H1 (cell line): Measurements from ENCODE around the gene PPM1L. TPM values are rescaled to one million over a fixed set of nuclear protein-coding genes. Genes with fewer than 3 reads are reported as not detected.

ENCODE experiments used
- CTCF ChIA-PET: fragments of 300-600 bp; sonication (Branson Sonifier 250); formaldehyde crosslinking; loops from one replicate; lab custom pipeline; 2021; ENCODE audit not compliant: partially characterized antibody; lab: Charles Lee
- POLR2A ChIA-PET: fragments of 300-600 bp; sonication (Branson Sonifier 250); formaldehyde crosslinking; loops from one replicate; lab custom pipeline; 2021; ENCODE audit warnings: inconsistent platforms; ENCODE audit not compliant: partially characterized antibody; lab: Charles Lee
- DNase-seq, 2 experiments: peaks; one replicate each; pipeline versions ENCODE4 v3.0.0 to v3.0.0-alpha.2; 2010 to 2022; ENCODE audit warnings: low spot score in 2 of 2, low read depth in 1 of 2, mixed read lengths in 1 of 2
- FAIRE-seq: peaks from 2 replicates; lab custom pipeline; 2011; peaks lifted over from hg19 to GRCh38; lab: Jason Lieb, UNC
- H2AFZ ChIP-seq: 2 replicates; pipeline ENCODE4 v1.8.1; 2012; ENCODE audit warnings: low read length, inconsistent platforms
- H2AK5ac ChIP-seq: 2 replicates; pipeline ENCODE4 v1.6.1; 2013; ENCODE audit warnings: low read depth, low read length
- H2BK120ac ChIP-seq: replicated peaks from 2 replicates; pipeline ENCODE3; 2013; ENCODE audit warnings: low read depth, low read length, inconsistent platforms
- H2BK12ac ChIP-seq: 2 replicates; pipeline ENCODE4 v1.6.1; 2013; ENCODE audit warnings: low read depth, low read length
- H2BK15ac ChIP-seq: 2 replicates; pipeline ENCODE4 v1.6.1; 2013; ENCODE audit warnings: low read length
- H2BK20ac ChIP-seq: 2 replicates; pipeline ENCODE4 v1.6.1; 2013; ENCODE audit warnings: low read length
- H2BK5ac ChIP-seq: 2 replicates; pipeline ENCODE4 v1.6.1; 2013; ENCODE audit warnings: low read depth, low read length
- H3K14ac ChIP-seq: 2 replicates; pipeline ENCODE4 v1.6.1; 2013; ENCODE audit warnings: inconsistent platforms; ENCODE audit not compliant: insufficient read length
- H3K18ac ChIP-seq: 2 replicates; pipeline ENCODE4 v1.6.1; 2013; ENCODE audit warnings: low read length; ENCODE audit errors: extremely low read depth
- H3K23ac ChIP-seq: 2 replicates; pipeline ENCODE4 v1.6.1; 2013; ENCODE audit warnings: inconsistent platforms; ENCODE audit not compliant: insufficient read length
- H3K23me2 ChIP-seq: 2 replicates; pipeline ENCODE4 v1.6.1; 2013; ENCODE audit warnings: low read depth, low read length
- H3K27ac ChIP-seq: 2 replicates; pipeline ENCODE4 v1.6.1; 2011; ENCODE audit warnings: low read depth, low read length, inconsistent platforms
- H3K27me3 ChIP-seq, 4 experiments: replicated peaks in 1 of 4; 1 replicate in 1 of 4; 2 replicates in 3 of 4; pipeline versions ENCODE4 v1.6.1 to v1.8.1; 2011 to 2013; ENCODE audit warnings: low read length in 3 of 4, mild to moderate bottlenecking in 3 of 4, inconsistent platforms in 2 of 4, mixed read lengths in 2 of 4, moderate library complexity in 1 of 4; ENCODE audit not compliant: control insufficient read depth in 3 of 4, insufficient read depth in 3 of 4; ENCODE audit errors: extremely low read depth in 1 of 4
- H3K36me3 ChIP-seq, 4 experiments: 2 replicates each; pipeline versions ENCODE4 v1.6.1 to v1.8.1; 2011 to 2013; ENCODE audit warnings: mild to moderate bottlenecking in 4 of 4, low read length in 3 of 4, moderate library complexity in 2 of 4, control low read depth in 1 of 4, inconsistent platforms in 1 of 4; ENCODE audit not compliant: insufficient read depth in 4 of 4, control insufficient read depth in 2 of 4
- H3K4ac ChIP-seq: replicated peaks from 2 replicates; pipeline ENCODE3; 2013; ENCODE audit warnings: low read length, low read depth, mixed read lengths, inconsistent platforms; ENCODE audit not compliant: insufficient read length
- H3K4me1 ChIP-seq, 4 experiments: replicated peaks in 1 of 4; 1 replicate in 1 of 4; 2 replicates in 3 of 4; pipeline versions ENCODE4 v1.6.1 to v1.8.1; 2011 to 2013; ENCODE audit warnings: low read length in 3 of 4, inconsistent platforms in 2 of 4, mixed read lengths in 1 of 4; ENCODE audit not compliant: insufficient read depth in 4 of 4, control insufficient read depth in 3 of 4
- H3K4me2 ChIP-seq, 2 experiments: 2 replicates each; pipeline versions ENCODE4 v1.6.1 to v1.8.1; 2011 to 2013; ENCODE audit warnings: low read depth in 2 of 2, low read length in 2 of 2, control low read depth in 1 of 2, inconsistent platforms in 1 of 2, mild to moderate bottlenecking in 1 of 2; ENCODE audit not compliant: insufficient read depth in 1 of 2
- H3K4me3 ChIP-seq, 4 experiments: fragments of 200-600, 300-600 bp in 1 of 4; sonication (generic), shearing (Covaris generic), sonication (Bioruptor Twin) in 1 of 4; 2 replicates each; pipeline versions ENCODE4 v1.5.1 to v1.8.1; 2011 to 2016; ENCODE audit warnings: low read length in 4 of 4, low read depth in 3 of 4, control low read depth in 2 of 4, inconsistent platforms in 2 of 4, mild to moderate bottlenecking in 2 of 4, mixed read lengths in 1 of 4, moderate library complexity in 1 of 4; ENCODE audit not compliant: insufficient read depth in 2 of 4; ENCODE audit errors: extremely low read depth in 1 of 4
- H3K56ac ChIP-seq: replicated peaks from 2 replicates; pipeline ENCODE3; 2013; ENCODE audit warnings: low read depth, mild to moderate bottlenecking, mixed read lengths, low read length, inconsistent platforms; ENCODE audit not compliant: insufficient read length
- H3K79me1 ChIP-seq: 2 replicates; pipeline ENCODE4 v1.6.1; 2013; ENCODE audit warnings: low read depth, low read length, control low read depth
- H3K79me2 ChIP-seq, 2 experiments: 2 replicates each; pipeline versions ENCODE4 v1.6.1 to v1.8.1; 2012 to 2013; ENCODE audit warnings: low read length in 2 of 2, mild to moderate bottlenecking in 2 of 2, inconsistent platforms in 1 of 2; ENCODE audit not compliant: insufficient read depth in 2 of 2, control insufficient read depth in 1 of 2
- H3K9ac ChIP-seq, 4 experiments: replicated peaks in 1 of 4; 1 replicate in 1 of 4; 2 replicates in 3 of 4; pipeline versions ENCODE4 v1.6.1 to v1.8.1; 2011 to 2013; ENCODE audit warnings: low read depth in 3 of 4, low read length in 3 of 4, control low read depth in 2 of 4, mild to moderate bottlenecking in 2 of 4, moderate library complexity in 2 of 4, inconsistent platforms in 1 of 4; ENCODE audit errors: extremely low read depth in 1 of 4
- H3K9me3 ChIP-seq, 2 experiments: 2 replicates each; pipeline versions ENCODE4 v1.6.1 to v1.8.1; 2012 to 2013; ENCODE audit warnings: mild to moderate bottlenecking in 2 of 2, moderate library complexity in 2 of 2, control low read depth in 1 of 2, inconsistent platforms in 1 of 2, low read depth in 1 of 2, low read length in 1 of 2, mixed read lengths in 1 of 2; ENCODE audit not compliant: insufficient read depth in 2 of 2
- H4K20me1 ChIP-seq, 2 experiments: replicated peaks in 1 of 2; 2 replicates each; pipeline versions ENCODE3 to v1.8.1; 2011 to 2013; ENCODE audit warnings: inconsistent platforms in 2 of 2, low read length in 2 of 2, mild to moderate bottlenecking in 1 of 2; ENCODE audit not compliant: insufficient read depth in 2 of 2, control insufficient read depth in 1 of 2
- H4K5ac ChIP-seq: 2 replicates; pipeline ENCODE4 v1.6.1; 2013; ENCODE audit warnings: low read length, low read depth, mixed read lengths, inconsistent platforms; ENCODE audit not compliant: insufficient read length
- H4K8ac ChIP-seq: 2 replicates; pipeline ENCODE4 v1.8.0; 2013; ENCODE audit warnings: mild to moderate bottlenecking, moderate library complexity, low read length, inconsistent platforms; ENCODE audit not compliant: insufficient read depth; ENCODE audit errors: extremely low read depth
- H4K91ac ChIP-seq: replicated peaks from 2 replicates; pipeline ENCODE3; 2013; ENCODE audit warnings: low read length, mixed read lengths, inconsistent platforms; ENCODE audit not compliant: insufficient read length
- GTF2F1 ChIP-seq: IDR thresholded peaks from 2 replicates; pipeline ENCODE4 v1.6.1; 2012; ENCODE audit warnings: low read depth, low read length, improper control_type of control experiment, borderline replicate concordance
- RAD21 ChIP-seq, 2 experiments: IDR thresholded peaks in 1 of 2; conservative IDR thresholded peaks in 1 of 2; 2 replicates each; pipeline ENCODE4 v1.6.1; 2011; ENCODE audit warnings: low read depth in 2 of 2, low read length in 2 of 2, improper control_type of control experiment in 1 of 2, inconsistent platforms in 1 of 2, mild to moderate bottlenecking in 1 of 2, moderate library complexity in 1 of 2
- SRF ChIP-seq: IDR thresholded peaks from 2 replicates; pipeline ENCODE4 v1.6.1; 2011; ENCODE audit warnings: mild to moderate bottlenecking, low read depth, low read length, moderate library complexity
- TCF12 ChIP-seq: IDR thresholded peaks from 2 replicates; pipeline ENCODE4 v1.6.1; 2011; ENCODE audit warnings: low read depth, mild to moderate bottlenecking, low read length
- WGBS, 2 experiments: shearing (Covaris generic) in 1 of 2; methylation state at CpG; one replicate each; pipeline versions ENCODE4 v1.1.6 to v1.1.7; 2013 to 2015; ENCODE audit warnings: low lambda C conversion rate in 2 of 2, mixed read lengths in 2 of 2, inconsistent platforms in 1 of 2, low coverage in 1 of 2, missing lambda C conversion rate in 1 of 2; ENCODE audit not compliant: insufficient replicate concordance in 2 of 2, insufficient coverage in 1 of 2, insufficient read length in 1 of 2; ENCODE audit errors: extremely low coverage in 1 of 2, missing lambda C conversion rate in 1 of 2; 5-methylcytosine and 5-hydroxymethylcytosine counted together
- polyA plus RNA-seq, 7 experiments: library from polyadenylated mRNA; depleted of rRNA in 3 of 7; stranded (reverse) in 5 of 7; unstranded in 2 of 7; fragments of >200 nt in 5 of 7; fragments of 200-250 nt in 2 of 7; gene quantifications; 1 replicate in 5 of 7; 2 replicates in 1 of 7; 4 replicates in 1 of 7; pipeline versions ENCODE4 v1.2.1 to v1.2.3, GENCODE V29; 2011 to 2013; ENCODE audit warnings: missing spikeins in 2 of 7, mixed read lengths in 2 of 7
- total RNA-seq: library from RNA; stranded (reverse); fragmentation: NEBNext Ultra II Directional; extraction: Animal tissue kit (Norgen Biotek cat#: 25700); gene quantifications from 2 replicates; pipeline ENCODE4 v1.2.1, GENCODE V29; 2021
- TF ChIP-seq, protein P1 (sequence below): IDR thresholded peaks from 2 replicates; pipeline ENCODE4 v1.6.1; 2012; ENCODE audit warnings: inconsistent platforms
- TF ChIP-seq, protein P2 (sequence below), 3 experiments: IDR thresholded peaks; 1 replicate in 2 of 3; 2 replicates in 1 of 3; pipeline versions ENCODE4 v1.5.1 to v1.6.1; 2011; ENCODE audit warnings: low read length in 3 of 3, mild to moderate bottlenecking in 3 of 3, inconsistent platforms in 2 of 3, low read depth in 1 of 3, moderate library complexity in 1 of 3; ENCODE audit not compliant: insufficient read depth in 1 of 3; ENCODE audit errors: control extremely low read depth in 1 of 3

PPM1L gene
- total and polyA plus RNA-seq, 2 of the 8 experiments (the other 6 are each of a cell fraction or from before 2014, with no cell fraction given) = 2.8 to 18.1 TPM

DNA sequence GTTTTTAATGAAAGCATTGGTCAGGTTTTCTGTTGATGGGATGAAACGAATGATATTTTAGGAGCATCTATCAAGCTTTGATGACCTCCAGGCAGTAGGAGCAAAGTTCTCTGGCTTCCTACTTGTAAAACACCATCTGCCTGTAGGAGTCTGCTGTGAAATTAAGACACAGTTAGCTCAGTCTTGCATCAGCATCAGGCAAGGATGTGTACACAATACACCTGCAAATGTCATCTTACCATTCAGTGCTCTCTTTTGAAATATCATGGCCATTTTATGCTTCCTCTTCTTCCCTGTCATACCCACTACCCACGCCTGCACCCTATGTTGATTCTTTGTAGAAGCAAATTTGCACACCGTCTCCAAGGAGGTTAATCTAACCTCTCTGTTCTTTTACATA, 310.9 kb downstream of the PPM1L start:
- Histone ChIP-seq H2BK20ac (no peak overlapping the region), H3K79me1 (no peaks in the 10 kb centered on the region), H2BK120ac (no peak overlapping the region), H3K4me2 (no peak overlapping the region), H3K9me3 (no peaks in the 10 kb centered on the region), H3K79me2 (no peaks in the 10 kb centered on the region), H3K23ac (no peak overlapping the region), H3K27ac (no peak overlapping the region), H3K4me3 (no peak overlapping the region), H4K5ac (no peak overlapping the region), H4K91ac (no peak overlapping the region), H3K27me3 (no peaks in the 10 kb centered on the region), H4K20me1 (no peaks in the 10 kb centered on the region), H4K8ac (no peak overlapping the region), H3K9ac (no peak overlapping the region), H3K23me2 (no peaks in the 10 kb centered on the region), H3K18ac (no peak overlapping the region), H3K36me3 (no peaks in the 10 kb centered on the region; a peak in 1 of 8 replicates), H2BK5ac (no peak overlapping the region), H3K14ac (no peak overlapping the region), H3K4me1 (peaks cover 0 to 4% (median 0%) of the 10 kb centered on the region in 4 experiments; a peak in 1 of 7 replicates), H2AK5ac (no peak overlapping the region), H2BK15ac (no peak overlapping the region), H2BK12ac (no peak overlapping the region), H2AFZ (no peak overlapping the region)
- POLR2A ChIA-PET = interaction anchor here (1.1 kb wide), 1 partner anchor 154 kb away, joined by 3 read pairs; the partner anchor contains the start of gene NMD3
- no peak for DNase-seq
- FAIRE-seq = no peak
- CTCF ChIA-PET = interaction anchor here (0.8 to 1.2 kb wide), 2 partner anchors 16 to 31 kb away, joined by 3 to 4 read pairs; no protein-coding TSS in a partner anchor
- WGBS, 2 experiments = 79% methylated on average over 3 of the region's 3 CpGs; no CpG with 5 or more reads in 1 of the 2 experiments
- TF ChIP-seq SRF (no peak), TCF12 (no peak), GTF2F1 (no peak), RAD21 (IDR thresholded peaks at IDR 0.05 in 1 of 2, conservative IDR thresholded peaks at IDR 0.05 in 1 of 2; ENCODE audit: low read depth in 2 of 2, low read length in 2 of 2) (no peak)
- TF ChIP-seq, protein P1, sequence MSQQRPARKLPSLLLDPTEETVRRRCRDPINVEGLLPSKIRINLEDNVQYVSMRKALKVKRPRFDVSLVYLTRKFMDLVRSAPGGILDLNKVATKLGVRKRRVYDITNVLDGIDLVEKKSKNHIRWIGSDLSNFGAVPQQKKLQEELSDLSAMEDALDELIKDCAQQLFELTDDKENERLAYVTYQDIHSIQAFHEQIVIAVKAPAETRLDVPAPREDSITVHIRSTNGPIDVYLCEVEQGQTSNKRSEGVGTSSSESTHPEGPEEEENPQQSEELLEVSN = no peak
- TF ChIP-seq, protein P2, sequence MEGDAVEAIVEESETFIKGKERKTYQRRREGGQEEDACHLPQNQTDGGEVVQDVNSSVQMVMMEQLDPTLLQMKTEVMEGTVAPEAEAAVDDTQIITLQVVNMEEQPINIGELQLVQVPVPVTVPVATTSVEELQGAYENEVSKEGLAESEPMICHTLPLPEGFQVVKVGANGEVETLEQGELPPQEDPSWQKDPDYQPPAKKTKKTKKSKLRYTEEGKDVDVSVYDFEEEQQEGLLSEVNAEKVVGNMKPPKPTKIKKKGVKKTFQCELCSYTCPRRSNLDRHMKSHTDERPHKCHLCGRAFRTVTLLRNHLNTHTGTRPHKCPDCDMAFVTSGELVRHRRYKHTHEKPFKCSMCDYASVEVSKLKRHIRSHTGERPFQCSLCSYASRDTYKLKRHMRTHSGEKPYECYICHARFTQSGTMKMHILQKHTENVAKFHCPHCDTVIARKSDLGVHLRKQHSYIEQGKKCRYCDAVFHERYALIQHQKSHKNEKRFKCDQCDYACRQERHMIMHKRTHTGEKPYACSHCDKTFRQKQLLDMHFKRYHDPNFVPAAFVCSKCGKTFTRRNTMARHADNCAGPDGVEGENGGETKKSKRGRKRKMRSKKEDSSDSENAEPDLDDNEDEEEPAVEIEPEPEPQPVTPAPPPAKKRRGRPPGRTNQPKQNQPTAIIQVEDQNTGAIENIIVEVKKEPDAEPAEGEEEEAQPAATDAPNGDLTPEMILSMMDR (IDR thresholded peaks at IDR 0.05; ENCODE audit: control extremely low read depth in 1 of 3, insufficient read depth in 1 of 3, low read depth in 1 of 3, low read length in 3 of 3) = no peak
- TF ChIP-seq, all 59 proteins: peak for 0
- H3K56ac ChIP-seq = no peak overlapping the region
- H3K4ac ChIP-seq = no peak overlapping the region
